ENCODE measurements around the gene TRIM65.

The TRIM65 gene

DNA sequence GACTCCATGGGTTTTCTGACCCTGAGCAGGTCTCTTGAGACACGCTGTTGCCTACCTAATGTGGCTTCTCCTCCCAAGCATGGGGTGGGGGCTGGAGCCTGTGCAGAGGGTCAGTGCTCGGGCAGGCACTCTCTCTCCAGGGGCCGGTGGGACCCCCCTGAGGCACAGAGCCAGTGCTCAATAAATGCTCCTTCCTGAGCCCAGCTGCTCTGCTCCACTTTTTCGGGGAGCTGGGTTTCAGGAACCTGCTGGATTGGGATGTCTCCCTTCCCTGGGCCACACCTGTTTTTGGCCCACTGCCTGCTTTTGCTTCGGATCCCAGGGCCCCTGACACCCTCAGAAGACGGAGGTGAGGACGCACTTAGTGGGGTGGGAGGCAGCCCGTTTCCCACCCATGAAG, 1.3 kb upstream of the TRIM65 start:
- Histone ChIP-seq H4K20me1 (ENCODE audit: insufficient read depth, low read length) (no peaks in the 10 kb centered on the region), H3K4me1 (ENCODE audit: insufficient read depth, low read length, severe bottlenecking) (peaks cover 26% of the 10 kb centered on the region), H3K27me3 (ENCODE audit: insufficient read depth, low read length) (no peaks in the 10 kb centered on the region), H3K4me2 (ENCODE audit: low read length) (no peak overlapping the region), H3K27ac (ENCODE audit: low read depth, low read length, poor library complexity, severe bottlenecking) (peak overlapping the region; percentile 33), H3K9me3 (ENCODE audit: low read length) (no peaks in the 10 kb centered on the region), H3K9me2 (ENCODE audit: low read depth, low read length) (no peaks in the 10 kb centered on the region), H2AFZ (ENCODE audit: low read length) (no peak overlapping the region), H3K4me3 (ENCODE audit: low read depth, low read length, poor library complexity, severe bottlenecking) (no peak overlapping the region), H3K36me3 (ENCODE audit: insufficient read depth, low read length) (peaks cover 42% of the 10 kb centered on the region), H3F3A (ENCODE audit: insufficient read depth, low read length) (no peaks in the 10 kb centered on the region), H3K79me2 (ENCODE audit: insufficient read depth, low read length) (no peaks in the 10 kb centered on the region), H3K9ac (ENCODE audit: low read length) (no peak overlapping the region)
- TF ChIP-seq, protein P1, sequence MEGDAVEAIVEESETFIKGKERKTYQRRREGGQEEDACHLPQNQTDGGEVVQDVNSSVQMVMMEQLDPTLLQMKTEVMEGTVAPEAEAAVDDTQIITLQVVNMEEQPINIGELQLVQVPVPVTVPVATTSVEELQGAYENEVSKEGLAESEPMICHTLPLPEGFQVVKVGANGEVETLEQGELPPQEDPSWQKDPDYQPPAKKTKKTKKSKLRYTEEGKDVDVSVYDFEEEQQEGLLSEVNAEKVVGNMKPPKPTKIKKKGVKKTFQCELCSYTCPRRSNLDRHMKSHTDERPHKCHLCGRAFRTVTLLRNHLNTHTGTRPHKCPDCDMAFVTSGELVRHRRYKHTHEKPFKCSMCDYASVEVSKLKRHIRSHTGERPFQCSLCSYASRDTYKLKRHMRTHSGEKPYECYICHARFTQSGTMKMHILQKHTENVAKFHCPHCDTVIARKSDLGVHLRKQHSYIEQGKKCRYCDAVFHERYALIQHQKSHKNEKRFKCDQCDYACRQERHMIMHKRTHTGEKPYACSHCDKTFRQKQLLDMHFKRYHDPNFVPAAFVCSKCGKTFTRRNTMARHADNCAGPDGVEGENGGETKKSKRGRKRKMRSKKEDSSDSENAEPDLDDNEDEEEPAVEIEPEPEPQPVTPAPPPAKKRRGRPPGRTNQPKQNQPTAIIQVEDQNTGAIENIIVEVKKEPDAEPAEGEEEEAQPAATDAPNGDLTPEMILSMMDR (IDR thresholded peaks at IDR 0.05; ENCODE audit: low read length), result no peak
- no peak for TF ChIP-seq EZH2 (IDR thresholded peaks at IDR 0.05; ENCODE audit: borderline replicate concordance, low read length)

DNA sequence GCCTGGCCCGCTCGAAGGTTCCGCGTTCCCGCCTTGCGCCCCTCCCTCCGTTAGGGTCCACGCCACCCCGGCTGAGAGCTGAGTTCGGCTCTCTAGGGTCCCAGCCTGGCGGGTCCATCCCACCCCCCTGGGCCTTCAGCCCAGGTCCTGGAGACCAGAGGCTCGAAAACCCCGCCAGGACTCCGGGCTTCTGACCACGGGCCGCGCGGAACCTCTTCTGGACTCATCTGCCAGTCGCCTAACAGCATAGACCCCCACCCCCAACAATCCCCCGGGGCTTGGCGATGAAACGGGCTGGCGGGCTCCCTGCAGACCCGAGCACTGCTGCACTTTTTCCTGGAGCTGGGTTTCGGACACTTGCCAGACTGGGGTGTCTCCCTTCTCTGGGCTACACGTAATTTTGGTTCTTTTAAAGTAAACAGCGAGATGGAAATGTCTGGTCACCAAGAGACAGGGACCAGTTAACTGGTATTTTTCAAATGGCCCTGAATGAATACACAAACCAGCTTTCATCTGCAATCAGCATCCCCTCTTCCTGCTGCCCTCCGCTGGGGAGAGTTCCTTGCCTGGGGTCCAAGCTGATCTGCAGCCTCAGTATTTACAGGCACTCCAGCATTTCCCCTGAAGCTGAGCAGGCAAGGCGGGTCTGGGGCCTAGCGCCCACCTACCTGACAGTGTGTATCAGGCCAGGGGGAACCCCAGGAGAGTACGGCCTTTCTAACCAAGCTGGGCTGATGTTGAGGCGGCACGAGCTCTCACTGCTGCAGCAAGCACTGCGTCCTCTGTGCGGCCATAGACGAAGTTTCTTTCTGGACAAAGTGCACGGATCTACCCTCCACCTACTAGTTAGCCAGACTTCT, 639 bp upstream of the TRIM65 start:
- H3K27me3 ChIP-seq (ENCODE audit: insufficient read depth, low read length), result no peaks in the 10 kb centered on the region
- TF ChIP-seq EZH2 (IDR thresholded peaks at IDR 0.05; ENCODE audit: borderline replicate concordance, low read length), result no peak
- TF ChIP-seq, protein P1 (IDR thresholded peaks at IDR 0.05; ENCODE audit: low read length), result no peak
- peaks cover 35% of the 10 kb centered on the region for H3K36me3 ChIP-seq (ENCODE audit: insufficient read depth, low read length)
- no peaks in the 10 kb centered on the region for H3K9me2 ChIP-seq (ENCODE audit: low read depth, low read length)
- H4K20me1 ChIP-seq (ENCODE audit: insufficient read depth, low read length), result no peaks in the 10 kb centered on the region
- peaks cover 24% of the 10 kb centered on the region for H3K4me1 ChIP-seq (ENCODE audit: insufficient read depth, low read length, severe bottlenecking)
- H3K9me3 ChIP-seq (ENCODE audit: low read length), result no peaks in the 10 kb centered on the region
- H3K27ac ChIP-seq (ENCODE audit: low read depth, low read length, poor library complexity, severe bottlenecking), result peak overlapping the region; percentile 33
- no peaks in the 10 kb centered on the region for H3F3A ChIP-seq (ENCODE audit: insufficient read depth, low read length)
- peak overlapping the region; percentile 80 for H3K4me3 ChIP-seq (ENCODE audit: low read depth, low read length, poor library complexity, severe bottlenecking)
- peak overlapping the region; percentile 32; the same call in 1 of the 2 replicates for H3K9ac ChIP-seq (ENCODE audit: low read length)
- H3K79me2 ChIP-seq (ENCODE audit: insufficient read depth, low read length), result no peaks in the 10 kb centered on the region
- H3K4me2 ChIP-seq (ENCODE audit: low read length), result peak overlapping the region; percentile 79
- no peak overlapping the region for H2AFZ ChIP-seq (ENCODE audit: low read length)

DNA sequence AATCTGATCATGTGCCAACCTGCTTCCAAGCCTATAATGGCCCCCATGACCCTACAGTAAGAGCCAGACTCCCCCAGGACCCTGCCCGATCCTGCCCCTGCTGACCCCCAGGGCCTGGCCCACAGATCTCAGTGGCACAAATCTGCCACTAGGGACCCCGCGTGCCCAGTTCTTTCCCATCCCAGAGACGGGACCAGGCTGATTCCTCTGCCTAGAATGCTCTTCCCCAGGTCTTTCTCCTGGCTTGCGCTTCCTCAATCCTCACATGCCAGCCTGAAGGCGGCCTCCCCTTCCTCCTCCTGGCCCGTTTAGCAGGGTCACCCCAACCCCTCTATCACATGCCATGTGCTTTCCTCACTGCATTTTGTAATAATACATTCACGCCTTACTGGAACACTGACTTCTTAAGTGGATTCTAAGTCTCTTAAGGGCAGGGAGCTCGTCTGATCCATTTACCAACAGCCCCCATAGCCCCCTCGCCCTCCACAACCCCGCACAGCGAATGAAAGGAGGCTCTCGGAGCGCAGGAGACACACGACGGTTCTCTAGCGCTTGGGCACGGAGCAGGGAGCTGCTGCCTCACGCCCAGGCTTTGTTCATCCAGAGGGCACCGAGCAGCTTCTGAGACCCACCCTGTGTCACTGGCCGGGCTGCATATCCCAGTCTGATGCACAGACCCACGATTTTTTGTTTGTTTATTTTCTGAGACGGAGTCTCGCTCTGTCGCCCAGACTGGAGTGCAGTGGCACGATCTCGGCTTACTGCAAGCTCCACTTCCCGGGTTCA, 1.2 kb downstream of the TRIM65 start:
- Histone ChIP-seq H3K4me1 (ENCODE audit: insufficient read depth, low read length, severe bottlenecking) (peaks cover 24% of the 10 kb centered on the region), H3K27me3 (ENCODE audit: insufficient read depth, low read length) (no peaks in the 10 kb centered on the region), H3K27ac (ENCODE audit: low read depth, low read length, poor library complexity, severe bottlenecking) (peak overlapping the region; percentile 21), H3K4me2 (ENCODE audit: low read length) (peak overlapping the region; percentile 79), H3K36me3 (ENCODE audit: insufficient read depth, low read length) (peaks cover 28% of the 10 kb centered on the region; the same call in 1 of the 2 replicates), H3K9ac (ENCODE audit: low read length) (peak overlapping the region; percentile 77), H3K9me2 (ENCODE audit: low read depth, low read length) (no peaks in the 10 kb centered on the region), H3K9me3 (ENCODE audit: low read length) (no peaks in the 10 kb centered on the region), H2AFZ (ENCODE audit: low read length) (no peak overlapping the region), H3K4me3 (ENCODE audit: low read depth, low read length, poor library complexity, severe bottlenecking) (peak overlapping the region; percentile 80), H3F3A (ENCODE audit: insufficient read depth, low read length) (no peaks in the 10 kb centered on the region), H4K20me1 (ENCODE audit: insufficient read depth, low read length) (no peaks in the 10 kb centered on the region), H3K79me2 (ENCODE audit: insufficient read depth, low read length) (no peaks in the 10 kb centered on the region)
- no peak for TF ChIP-seq EZH2 (IDR thresholded peaks at IDR 0.05; ENCODE audit: borderline replicate concordance, low read length)
- TF ChIP-seq, protein P1 (IDR thresholded peaks at IDR 0.05; ENCODE audit: low read length), result peak; percentile 49; the same call in 1 of the 2 replicates

Data from OCI-LY1 (cell line).